A549 (cell line): Measurements from ENCODE around the gene MAGI1. TPM values are rescaled to one million over a fixed set of nuclear protein-coding genes. Genes with fewer than 3 reads are reported as not detected.

Experiments used
- ATAC-seq, 2 experiments: fragments of 200-7000 bp in 1 of 2; fragments of >200 bp in 1 of 2; cut with Nextera tagmentation in 1 of 2; cut with Tn5 transposase in 1 of 2; 3 replicates each; pipeline versions ENCODE4 v1.8.0 to v1.9.1; 2018 to 2020; ENCODE audit warnings: mild to moderate bottlenecking in 1 of 2, moderate library complexity in 1 of 2
- CTCF ChIA-PET: fragments of 300-600 bp; sonication (Branson Sonifier 250); formaldehyde crosslinking; extraction: SDS; loops from one replicate; lab custom pipeline; 2021; ENCODE audit warnings: antibody characterized with exemption, inconsistent platforms; lab: Yijun Ruan, JAX
- POLR2A ChIA-PET: fragments of 350-600 bp; formaldehyde crosslinking; extraction: SDS; loops from one replicate; lab custom pipeline; 2021; ENCODE audit warnings: antibody characterized with exemption, inconsistent platforms; lab: Yijun Ruan, JAX
- DNase-seq, 2 experiments: peaks; one replicate each; pipeline versions ENCODE4 v3.0.0 to v3.0.0-alpha.2; 2011 to 2016; ENCODE audit warnings: low read depth in 1 of 2, low spot score in 1 of 2
- FAIRE-seq: peaks from 2 replicates; lab custom pipeline; 2011; peaks lifted over from hg19 to GRCh38; lab: Jason Lieb, UNC
- H3K27ac ChIP-seq, 2 experiments: fragments of >200 bp; sonication (Bioruptor Twin); formaldehyde crosslinking; 3 replicates each; pipeline ENCODE4 v1.5.1; 2016 to 2017
- H3K4me1 ChIP-seq: fragments of >200 bp; sonication (Bioruptor Twin); formaldehyde crosslinking; 3 replicates; pipeline ENCODE4 v1.6.1; 2016
- H3K4me2 ChIP-seq: fragments of >200 bp; sonication (Bioruptor Twin); formaldehyde crosslinking; 3 replicates; pipeline ENCODE4 v1.6.1; 2016
- H3K4me3 ChIP-seq: fragments of >200 bp; sonication (Bioruptor Twin); formaldehyde crosslinking; 3 replicates; pipeline ENCODE4 v1.5.1; 2016
- H3K9me3 ChIP-seq: fragments of >200 bp; sonication (Bioruptor Twin); formaldehyde crosslinking; 3 replicates; pipeline ENCODE4 v1.6.1; 2016
- ATOH8 ChIP-seq: fragments of 250-450 bp; sonication (Bioruptor Pico); IDR thresholded peaks from 2 replicates; pipeline ENCODE4 v1.5.0; 2020; ENCODE audit warnings: low read depth, mild to moderate bottlenecking, moderate library complexity
- BCL3 ChIP-seq: fragments of >200 bp; sonication (Bioruptor Twin); formaldehyde crosslinking; IDR thresholded peaks from 3 replicates; pipeline ENCODE4 v1.6.1; 2016
- CHD4 ChIP-seq: fragments of 200-600 bp; sonication (generic); IDR thresholded peaks from 2 replicates; pipeline ENCODE4 v1.6.1; 2016; ENCODE audit warnings: antibody characterized with exemption, mild to moderate bottlenecking, borderline replicate concordance
- EHF ChIP-seq: fragments of 250-450 bp; sonication (Bioruptor Pico); IDR thresholded peaks from 2 replicates; pipeline ENCODE4 v1.5.0; 2020; ENCODE audit warnings: mild to moderate bottlenecking
- EHMT2 ChIP-seq: fragments of 200-600 bp; sonication (generic); IDR thresholded peaks from 2 replicates; pipeline ENCODE4 v1.6.1; 2016; ENCODE audit warnings: antibody characterized with exemption, low read depth, mild to moderate bottlenecking, moderate library complexity
- FOSB ChIP-seq: fragments of 250-450 bp; sonication (Bioruptor Pico); IDR thresholded peaks from 2 replicates; pipeline ENCODE4 v1.5.0; 2020; ENCODE audit warnings: mild to moderate bottlenecking, moderate library complexity
- FOSL2 ChIP-seq, 2 experiments: fragments of 450-650 bp in 1 of 2; fragments of >200 bp in 1 of 2; sonication (Bioruptor Twin) in 1 of 2; formaldehyde crosslinking; IDR thresholded peaks; 2 replicates each; pipeline versions ENCODE4 v1.5.0 to v1.6.1; 2016 to 2020; ENCODE audit warnings: mild to moderate bottlenecking in 1 of 2, moderate library complexity in 1 of 2
- HMGXB4 ChIP-seq: fragments of 250-450 bp; sonication (Bioruptor Pico); IDR thresholded peaks from 2 replicates; pipeline ENCODE4 v1.5.0; 2021; ENCODE audit warnings: mild to moderate bottlenecking, moderate library complexity, borderline replicate concordance
- KDM5A ChIP-seq: fragments of 200-600 bp; sonication (generic); IDR thresholded peaks from 2 replicates; pipeline ENCODE4 v1.6.1; 2016; ENCODE audit warnings: antibody characterized with exemption, mild to moderate bottlenecking
- MAFK ChIP-seq: fragments of 450-650 bp; IDR thresholded peaks from 2 replicates; pipeline ENCODE4 v1.6.1; 2014; ENCODE audit not compliant: partially characterized antibody
- NFE2L2 ChIP-seq: fragments of 150-350 bp; conservative IDR thresholded peaks from 2 replicates; pipeline ENCODE4 v1.6.1; 2014; ENCODE audit warnings: low read length
- RCOR1 ChIP-seq: fragments of 150-350 bp; IDR thresholded peaks from 2 replicates; pipeline ENCODE4 v1.6.1; 2014; ENCODE audit warnings: antibody characterized with exemption, low read length, low read depth
- REST ChIP-seq: fragments of 200-600 bp; sonication (generic); IDR thresholded peaks from 2 replicates; pipeline ENCODE4 v1.6.1; 2016; ENCODE audit warnings: antibody characterized with exemption, mild to moderate bottlenecking, moderate library complexity
- RNF2 ChIP-seq: fragments of 200-600 bp; sonication (generic); IDR thresholded peaks from 2 replicates; pipeline ENCODE4 v1.6.1; 2016; ENCODE audit warnings: low read depth, mild to moderate bottlenecking, antibody characterized with exemption, moderate library complexity, borderline replicate concordance
- TFCP2L1 ChIP-seq: fragments of 250-450 bp; sonication (Bioruptor Pico); IDR thresholded peaks from 2 replicates; pipeline ENCODE4 v1.5.0; 2021; ENCODE audit warnings: mild to moderate bottlenecking
- ZNF302 ChIP-seq: fragments of 250-450 bp; sonication (Bioruptor Pico); IDR thresholded peaks from 2 replicates; pipeline ENCODE4 v1.9.0; 2021; ENCODE audit warnings: inconsistent platforms, mild to moderate bottlenecking, moderate library complexity
- whole genome bisulfite sequencing: methylation state at CpG from one replicate; pipeline ENCODE4 v1.1.6; 2017; ENCODE audit errors: missing lambda C conversion rate; 5-methylcytosine and 5-hydroxymethylcytosine counted together
- polyA plus RNA-seq, 4 experiments: library from polyadenylated mRNA; depleted of rRNA in 3 of 4; stranded (reverse); fragments of >200 nt; fragmentation: RNase III in 1 of 4; extraction: RNeasy Plus Mini Kit Qiagen cat#74134 plus additional on column Dnase treatment in 1 of 4; gene quantifications; 2 replicates in 3 of 4; 3 replicates in 1 of 4; pipeline ENCODE4 v1.2.3, GENCODE V29; 2011 to 2017

MAGI1 gene
- polyA plus RNA-seq, 2 of the 4 experiments (the other 2 are of a cell fraction): 4.7 to 6.6 TPM

DNA sequence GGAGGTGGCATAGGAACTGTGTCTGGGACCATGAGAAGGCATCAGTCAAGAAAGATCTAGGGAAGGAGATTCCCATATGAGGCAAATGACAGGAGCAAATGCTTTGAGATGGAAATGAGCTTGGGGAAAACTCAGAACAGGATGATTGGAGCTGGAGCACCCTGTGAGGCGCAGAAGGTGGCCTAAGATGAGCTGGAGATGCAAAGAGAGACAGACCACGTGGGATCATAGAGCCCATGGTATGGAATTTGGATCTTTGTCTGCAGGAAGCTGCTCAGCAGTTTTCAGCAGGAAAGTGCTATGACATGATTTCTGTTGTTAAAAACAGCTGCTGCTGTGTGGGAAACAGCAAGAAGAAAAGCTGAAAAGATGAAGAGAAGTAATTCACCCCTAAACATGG, 310.6 kb downstream of the MAGI1 start:
- WGBS: 62% methylated on average over 2 of the region's 2 CpGs
- CTCF ChIA-PET: interaction anchor here (0.8 kb wide), 1 partner anchor 8 kb away, joined by 3 read pairs; no protein-coding TSS in a partner anchor
- no peak overlapping the region for H3K27ac ChIP-seq

DNA sequence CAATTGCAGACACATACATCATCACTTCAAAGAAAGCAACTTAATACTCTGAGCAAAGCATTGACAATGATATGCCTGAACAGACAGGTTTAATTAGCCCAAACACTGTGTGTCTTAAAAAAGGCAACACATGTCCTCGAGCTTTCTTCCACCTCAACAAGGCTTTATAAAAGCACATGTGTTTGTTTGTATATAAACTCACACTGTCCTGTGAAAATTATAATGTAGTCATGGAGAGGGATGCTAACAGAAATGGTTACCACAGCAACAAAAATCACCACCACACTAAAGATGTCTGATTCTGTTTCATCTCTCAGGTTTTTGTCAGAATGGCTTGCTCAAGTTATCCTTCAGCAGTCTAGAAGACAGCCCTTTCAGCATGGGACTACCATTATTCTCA, 314.7 kb downstream of the MAGI1 start:
- 13% methylated on average over 1 of the region's 1 CpG for WGBS
- ATAC-seq (no peak), DNase-seq (no peak), FAIRE-seq (no peak)
- H3K4me3 ChIP-seq: no peak overlapping the region
- POLR2A ChIA-PET: no interaction called here
- no peaks in the 10 kb centered on the region for H3K9me3 ChIP-seq
- no peak overlapping the region for H3K27ac ChIP-seq
- TF ChIP-seq RNF2: no peak
- no peak for TF ChIP-seq EHF (CRISPR knock-in tag)
- CTCF ChIA-PET: no interaction called here
- H3K4me2 ChIP-seq: no peak overlapping the region
- H3K4me1 ChIP-seq: no peaks in the 10 kb centered on the region

More for the DNA sequence above, 310.6 kb downstream of the MAGI1 start:
- POLR2A ChIA-PET: no interaction called here
- H3K4me1 ChIP-seq: no peaks in the 10 kb centered on the region
- H3K4me2 ChIP-seq: no peak overlapping the region
- TF ChIP-seq FOSB (CRISPR knock-in tag) (no peak), ZNF302 (CRISPR knock-in tag) (no peak), ATOH8 (CRISPR knock-in tag) (no peak), CHD4 (no peak), NFE2L2 (no peak), RNF2 (no peak), HMGXB4 (CRISPR knock-in tag) (no peak), FOSL2 (IDR thresholded peaks at IDR 0.05) (no peak), FOSL2 (CRISPR knock-in tag; IDR thresholded peaks at IDR 0.05) (no peak), REST (no peak), BCL3 (no peak), RCOR1 (no peak), TFCP2L1 (CRISPR knock-in tag) (no peak), EHMT2 (no peak), MAFK (no peak), KDM5A (no peak)
- H3K4me3 ChIP-seq: no peak overlapping the region
- DNase-seq: no peak
- no peak for ATAC-seq
- no peak for FAIRE-seq
- H3K9me3 ChIP-seq: no peaks in the 10 kb centered on the region
